HEK293T (cell line): ENCODE results near the gene ZC3H4.

ENCODE experiments used
- BHLHE40 ChIP-seq: fragments of 450-650 bp; IDR thresholded peaks from 2 replicates; pipeline ENCODE4 v1.6.1; 2016; ENCODE audit warnings: mild to moderate bottlenecking, moderate library complexity, borderline replicate concordance
- FOXA1 ChIP-seq: fragments of 450-650 bp; IDR thresholded peaks from 2 replicates; pipeline ENCODE4 v1.6.1; 2016; ENCODE audit warnings: mild to moderate bottlenecking
- FOXM1 ChIP-seq: fragments of 450-650 bp; IDR thresholded peaks from 2 replicates; pipeline ENCODE4 v1.6.1; 2017; ENCODE audit warnings: mild to moderate bottlenecking, borderline replicate concordance
- NFRKB ChIP-seq: fragments of 450-650 bp; IDR thresholded peaks from 2 replicates; pipeline ENCODE4 v1.6.1; 2016; ENCODE audit warnings: mild to moderate bottlenecking, moderate library complexity
- SUZ12 ChIP-seq: fragments of 450-650 bp; IDR thresholded peaks from 2 replicates; pipeline ENCODE4 v1.6.1; 2016; ENCODE audit warnings: mild to moderate bottlenecking
- TARDBP ChIP-seq: fragments of 450-650 bp; IDR thresholded peaks from 2 replicates; pipeline ENCODE4 v1.6.1; 2016
- ZNF384 ChIP-seq: fragments of 450-650 bp; IDR thresholded peaks from 2 replicates; pipeline ENCODE4 v1.6.1; 2016
- TF ChIP-seq, protein P1 (sequence below): fragments of 450-650 bp; IDR thresholded peaks from 2 replicates; pipeline ENCODE4 v1.6.1; 2016

DNA sequence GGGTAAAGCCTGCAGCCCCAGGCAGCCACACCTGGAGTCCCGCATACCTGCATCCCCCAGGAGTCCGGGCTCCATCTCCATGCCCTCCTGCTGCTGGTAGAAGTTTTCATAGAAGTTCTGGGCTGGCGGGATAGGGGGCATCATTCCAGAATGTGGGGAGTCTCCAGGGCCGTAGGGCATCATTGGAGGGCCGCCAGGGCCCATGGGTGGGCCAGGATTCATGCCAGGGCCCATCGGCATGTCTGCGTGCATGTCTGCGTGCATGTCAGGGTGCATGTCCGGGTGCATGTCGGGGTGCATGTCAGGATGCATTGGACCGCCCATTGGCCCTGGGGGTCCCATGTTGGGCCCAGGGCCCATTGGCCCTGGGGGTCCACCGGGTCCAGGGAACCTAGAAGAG is 41.8 kb downstream of the ZC3H4 start:
- no peak for TF ChIP-seq FOXM1
- no peak for TF ChIP-seq NFRKB
- TF ChIP-seq BHLHE40 = no peak
- TF ChIP-seq SUZ12 = no peak
- no peak for TF ChIP-seq TARDBP
- TF ChIP-seq FOXA1 = no peak
- TF ChIP-seq, protein P1, sequence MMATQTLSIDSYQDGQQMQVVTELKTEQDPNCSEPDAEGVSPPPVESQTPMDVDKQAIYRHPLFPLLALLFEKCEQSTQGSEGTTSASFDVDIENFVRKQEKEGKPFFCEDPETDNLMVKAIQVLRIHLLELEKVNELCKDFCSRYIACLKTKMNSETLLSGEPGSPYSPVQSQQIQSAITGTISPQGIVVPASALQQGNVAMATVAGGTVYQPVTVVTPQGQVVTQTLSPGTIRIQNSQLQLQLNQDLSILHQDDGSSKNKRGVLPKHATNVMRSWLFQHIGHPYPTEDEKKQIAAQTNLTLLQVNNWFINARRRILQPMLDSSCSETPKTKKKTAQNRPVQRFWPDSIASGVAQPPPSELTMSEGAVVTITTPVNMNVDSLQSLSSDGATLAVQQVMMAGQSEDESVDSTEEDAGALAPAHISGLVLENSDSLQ = no peak
- TF ChIP-seq ZNF384 = no peak
